GM23248 (cell line): Measurements from ENCODE around the gene ZSWIM9.

Source experiments
- EZH2 ChIP-seq: fragments of 200-600 bp; sonication (generic); IDR thresholded peaks from 2 replicates; pipeline ENCODE4 v1.6.1; 2018; ENCODE audit warnings: antibody characterized with exemption, mild to moderate bottlenecking; ENCODE audit not compliant: insufficient read depth, poor library complexity, severe bottlenecking
- EZH2phosphoT487 ChIP-seq: fragments of 200-600 bp; sonication (generic); IDR thresholded peaks from 2 replicates; pipeline ENCODE4 v1.6.1; 2018; ENCODE audit warnings: antibody characterized with exemption, moderate library complexity, mild to moderate bottlenecking, low read depth; ENCODE audit not compliant: insufficient read depth

GRCh38 chr19:48169578-48169938 is 922 bp upstream of the ZSWIM9 start:
- TF ChIP-seq EZH2phosphoT487 (no peak), EZH2 (no peak)
